NB4 (cell line): Measurements from ENCODE around the gene TMC8.

Source experiments
- CTCF ChIP-seq: IDR thresholded peaks from one replicate; pipeline ENCODE4 v1.5.1; 2012; ENCODE audit warnings: low read depth, low read length
- MAX ChIP-seq: IDR thresholded peaks from 2 replicates; pipeline ENCODE4 v1.6.1; 2011; ENCODE audit warnings: low read depth, low read length
- POLR2A ChIP-seq: IDR thresholded peaks from 2 replicates; pipeline ENCODE4 v1.6.1; 2011; ENCODE audit warnings: mild to moderate bottlenecking; ENCODE audit not compliant: insufficient read length; ENCODE audit errors: extremely low read depth

GRCh38 chr17:78095035-78095434, 35.5 kb upstream of the TMC8 start:
- TF ChIP-seq CTCF (no peak), POLR2A (no peak), MAX (no peak)
